ENCODE data around the gene CRISP2. TPM values are rescaled to one million over a fixed set of nuclear protein-coding genes. Genes with fewer than 3 reads are reported as not detected.

Gene CRISP2
- total RNA-seq, 4 donors from 2014 or later: not detected

GRCh38 chr6:49649988-49650387, 63.4 kb downstream of the CRISP2 start:
- TF ChIP-seq POLR2A (IDR thresholded peaks at IDR 0.05) (no peak), EP300 (IDR thresholded peaks at IDR 0.05) (no peak), CTCF (IDR thresholded peaks at IDR 0.05) (no peak), POLR2AphosphoS5 (IDR thresholded peaks at IDR 0.05) (no peak)
- H3K4me1 ChIP-seq: no peaks in the 10 kb centered on the region
- no peak overlapping the region for H3K27ac ChIP-seq
- no peaks in the 10 kb centered on the region for H3K36me3 ChIP-seq
- no peaks in the 10 kb centered on the region for H3K9me3 ChIP-seq
- H3K27me3 ChIP-seq: no peaks in the 10 kb centered on the region
- ATAC-seq: no peak
- no peak overlapping the region for H3K4me3 ChIP-seq
- WGBS, 2 donors (ENCODE audit: low coverage in 1 of 2): 58 to 91% methylated on average over 1 of the region's 1 CpG

- no peak for ATAC-seq
- H3K36me3 ChIP-seq: no peaks in the 10 kb centered on the region
- no peaks in the 10 kb centered on the region for H3K9me3 ChIP-seq
Observed at GRCh38 chr6:49648036-49648435, 65.3 kb downstream of the CRISP2 start.

GRCh38 chr6:49647476-49647875, 65.9 kb downstream of the CRISP2 start:
- 90 to 100% methylated on average over 1 to 2 of the region's 2 CpGs for WGBS, 2 donors (ENCODE audit: low coverage in 1 of 2)
- Histone ChIP-seq H3K27ac (no peak overlapping the region), H3K36me3 (no peaks in the 10 kb centered on the region), H3K4me1 (no peaks in the 10 kb centered on the region), H3K27me3 (no peaks in the 10 kb centered on the region), H3K9me3 (no peaks in the 10 kb centered on the region), H3K4me3 (no peak overlapping the region)
- TF ChIP-seq CTCF (IDR thresholded peaks at IDR 0.05) (no peak), POLR2AphosphoS5 (IDR thresholded peaks at IDR 0.05) (no peak), POLR2A (IDR thresholded peaks at IDR 0.05) (no peak), EP300 (IDR thresholded peaks at IDR 0.05) (no peak)
- no peak for ATAC-seq

More at GRCh38 chr6:49648036-49648435, 65.3 kb downstream of the CRISP2 start:
- Histone ChIP-seq H3K27me3 (no peaks in the 10 kb centered on the region), H3K27ac (no peak overlapping the region), H3K4me1 (no peaks in the 10 kb centered on the region), H3K4me3 (no peak overlapping the region)
- no peak for TF ChIP-seq POLR2AphosphoS5 (IDR thresholded peaks at IDR 0.05)
- TF ChIP-seq POLR2A (IDR thresholded peaks at IDR 0.05): no peak
- TF ChIP-seq EP300 (IDR thresholded peaks at IDR 0.05): no peak

GRCh38 chr6:49646942-49647341, 66.4 kb downstream of the CRISP2 start:
- Histone ChIP-seq H3K9me3 (no peaks in the 10 kb centered on the region), H3K27ac (no peak overlapping the region), H3K4me1 (no peaks in the 10 kb centered on the region), H3K36me3 (no peaks in the 10 kb centered on the region), H3K27me3 (no peaks in the 10 kb centered on the region), H3K4me3 (no peak overlapping the region)
- ATAC-seq: no peak
- TF ChIP-seq EP300 (IDR thresholded peaks at IDR 0.05): no peak
- TF ChIP-seq CTCF (IDR thresholded peaks at IDR 0.05): no peak
- no peak for TF ChIP-seq POLR2A (IDR thresholded peaks at IDR 0.05)
- TF ChIP-seq POLR2AphosphoS5 (IDR thresholded peaks at IDR 0.05): no peak
- WGBS, 2 donors (ENCODE audit: low coverage in 1 of 2): 73 to 74% methylated on average over 4 of the region's 4 CpGs

GRCh38 chr6:49646130-49646824, 67.1 kb downstream of the CRISP2 start:
- Histone ChIP-seq H3K4me1 (no peaks in the 10 kb centered on the region), H3K9me3 (no peaks in the 10 kb centered on the region), H3K27ac (no peak overlapping the region), H3K4me3 (no peak overlapping the region), H3K27me3 (no peaks in the 10 kb centered on the region), H3K36me3 (no peaks in the 10 kb centered on the region)
- 75 to 89% methylated on average over 3 of the region's 3 CpGs for WGBS, 2 donors (ENCODE audit: low coverage in 1 of 2)
- no peak for ATAC-seq
- TF ChIP-seq EP300 (IDR thresholded peaks at IDR 0.05): no peak
- no peak for TF ChIP-seq CTCF (IDR thresholded peaks at IDR 0.05)
- TF ChIP-seq POLR2AphosphoS5 (IDR thresholded peaks at IDR 0.05): no peak
- TF ChIP-seq POLR2A (IDR thresholded peaks at IDR 0.05): no peak

Data from gastroesophageal sphincter (tissue), 4 donors.